Measurements from ENCODE around the gene HIVEP3.

DNA sequence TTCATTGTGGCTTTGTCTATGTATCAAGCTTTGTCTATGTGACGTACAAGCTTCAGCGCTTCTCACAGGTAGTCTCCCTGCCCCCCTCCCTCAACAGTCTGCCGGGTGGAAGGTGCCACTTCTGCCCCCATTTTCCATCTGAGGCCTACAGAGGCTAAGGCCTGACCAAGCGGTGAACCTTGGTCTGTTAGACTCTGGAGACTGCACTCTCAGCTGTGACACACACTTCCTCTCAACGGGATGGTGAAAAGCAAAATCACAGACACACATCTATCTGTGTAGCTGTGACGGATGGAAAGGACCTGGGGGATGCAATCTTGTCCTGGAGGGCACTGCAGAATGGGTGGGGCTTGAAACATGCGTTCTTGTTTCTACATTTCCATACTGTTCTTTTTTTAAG lies 281.4 kb downstream of the HIVEP3 start:
- TF ChIP-seq, protein P1, sequence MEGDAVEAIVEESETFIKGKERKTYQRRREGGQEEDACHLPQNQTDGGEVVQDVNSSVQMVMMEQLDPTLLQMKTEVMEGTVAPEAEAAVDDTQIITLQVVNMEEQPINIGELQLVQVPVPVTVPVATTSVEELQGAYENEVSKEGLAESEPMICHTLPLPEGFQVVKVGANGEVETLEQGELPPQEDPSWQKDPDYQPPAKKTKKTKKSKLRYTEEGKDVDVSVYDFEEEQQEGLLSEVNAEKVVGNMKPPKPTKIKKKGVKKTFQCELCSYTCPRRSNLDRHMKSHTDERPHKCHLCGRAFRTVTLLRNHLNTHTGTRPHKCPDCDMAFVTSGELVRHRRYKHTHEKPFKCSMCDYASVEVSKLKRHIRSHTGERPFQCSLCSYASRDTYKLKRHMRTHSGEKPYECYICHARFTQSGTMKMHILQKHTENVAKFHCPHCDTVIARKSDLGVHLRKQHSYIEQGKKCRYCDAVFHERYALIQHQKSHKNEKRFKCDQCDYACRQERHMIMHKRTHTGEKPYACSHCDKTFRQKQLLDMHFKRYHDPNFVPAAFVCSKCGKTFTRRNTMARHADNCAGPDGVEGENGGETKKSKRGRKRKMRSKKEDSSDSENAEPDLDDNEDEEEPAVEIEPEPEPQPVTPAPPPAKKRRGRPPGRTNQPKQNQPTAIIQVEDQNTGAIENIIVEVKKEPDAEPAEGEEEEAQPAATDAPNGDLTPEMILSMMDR (IDR thresholded peaks at IDR 0.05; ENCODE audit: insufficient read depth, low read depth, low read length), result no peak
- TF ChIP-seq EZH2 (IDR thresholded peaks at IDR 0.05; ENCODE audit: insufficient read depth, low read length), result no peak

All from astrocyte (in vitro differentiated cells and primary cell).